HG02571 (cell line): ENCODE data around the gene PRKD1.

ENCODE experiments used
- ATAC-seq: cut with Tn5 transposase; IDR thresholded peaks from one replicate; pipeline ENCODE4 v1.9.1; 2021; ENCODE audit warnings: mild to moderate bottlenecking, moderate library complexity; ENCODE audit not compliant: unreplicated experiment

Gene PRKD1

GRCh38 chr14:29536886-29537511 is 390.6 kb downstream of the PRKD1 start:
- ATAC-seq = no peak

GRCh38 chr14:29529418-29529817 is 398.2 kb downstream of the PRKD1 start:
- ATAC-seq = no peak

GRCh38 chr14:29528889-29529288 is 398.8 kb downstream of the PRKD1 start:
- no peak for ATAC-seq

GRCh38 chr14:29527286-29527685 is 400.4 kb downstream of the PRKD1 start:
- no peak for ATAC-seq
